ENCODE results near the gene GARRE1. TPM values are rescaled to one million over a fixed set of nuclear protein-coding genes. Genes with fewer than 3 reads are reported as not detected.

The GARRE1 gene
- total and polyA plus RNA-seq, 2 donors (not counting 3 experiments of a cell fraction or from before 2014, with no cell fraction given), result 39.2 to 46.8 TPM

- CTCF ChIA-PET, result interaction anchor here (0.7 kb wide), 2 partner anchors 8 to 9 kb away, joined by 3 read pairs; no protein-coding TSS in a partner anchor
- intact Hi-C loops (cut with micrococcal nuclease), result no loop called here
These were observed 36.9 kb downstream of the GARRE1 start for GRCh38 chr19:34291235-34291634.

GRCh38 chr19:34295103-34295502 lies 40.7 kb downstream of the GARRE1 start:
- dilution Hi-C loops (cut with MboI; ENCODE audit: extremely low pct_ligation_motif_present, low sequenced_read_pairs), result no loop called here
- no peak for FAIRE-seq

More at GRCh38 chr19:34291235-34291634, 36.9 kb downstream of the GARRE1 start:
- H3K4me1 ChIP-seq (ENCODE audit: control insufficient read depth, extremely low read depth, insufficient read depth, low read length), result no peaks in the 10 kb centered on the region
- H3K36me3 ChIP-seq (ENCODE audit: control insufficient read depth in 2 of 2, extremely low read depth in 1 of 2, insufficient read depth in 2 of 2, low read length in 2 of 2), result peaks cover 0 to 6% of the 10 kb centered on the region in 2 experiments
- H3K9me3 ChIP-seq (replicated peaks; ENCODE audit: control insufficient read depth, insufficient read depth, low read length), result no peaks in the 10 kb centered on the region
- FAIRE-seq (no peak), DNase-seq (ENCODE audit: low read depth, low spot score) (no peak)
- POLR2A ChIA-PET, result no interaction called here
- no peaks in the 10 kb centered on the region for H4K20me1 ChIP-seq (replicated peaks; ENCODE audit: control insufficient read depth, extremely low read depth, insufficient read depth, low read length)
- no peaks in the 10 kb centered on the region for H3K27me3 ChIP-seq (ENCODE audit: control insufficient read depth in 2 of 2, insufficient read depth in 2 of 2, low read length in 2 of 2)
- H2AFZ ChIP-seq (ENCODE audit: low read depth, low read length), result no peak overlapping the region
- dilution Hi-C loops (cut with MboI; ENCODE audit: extremely low pct_ligation_motif_present, low sequenced_read_pairs), result no loop called here
- no peak overlapping the region for H3K27ac ChIP-seq (ENCODE audit: insufficient read depth, low read depth, low read length)
- H3K4me2 ChIP-seq (ENCODE audit: insufficient read depth, low read length), result no peak overlapping the region
- no peak overlapping the region for H3K4me3 ChIP-seq (replicated peaks in 1 of 3; ENCODE audit: insufficient read depth in 1 of 3, low read depth in 1 of 3, low read length in 3 of 3)
- no peak overlapping the region for H3K9ac ChIP-seq (replicated peaks; ENCODE audit: extremely low read depth, insufficient read depth, low read length)
- H3K79me2 ChIP-seq (ENCODE audit: control insufficient read depth, insufficient read depth, low read length), result peaks cover 17% of the 10 kb centered on the region
- no peak for TF ChIP-seq EZH2 (IDR thresholded peaks at IDR 0.05; ENCODE audit: borderline replicate concordance, low read depth, low read length, severe bottlenecking)
- TF ChIP-seq FOS (IDR thresholded peaks at IDR 0.05; ENCODE audit: borderline replicate concordance, insufficient read depth, low read length), result no peak
- TF ChIP-seq MYC (IDR thresholded peaks at IDR 0.05; ENCODE audit: low read depth, low read length), result no peak
- TF ChIP-seq JUN (IDR thresholded peaks at IDR 0.05; ENCODE audit: borderline replicate concordance, insufficient read depth, insufficient read length, low read depth), result no peak
- TF ChIP-seq MAX (IDR thresholded peaks at IDR 0.05; ENCODE audit: insufficient read depth, insufficient read length), result no peak
- no TSS peak for BruUV-seq (replicated peaks)
- no peaks in the 10 kb centered on the region for H3K9me1 ChIP-seq (replicated peaks; ENCODE audit: control insufficient read depth, extremely low read depth, insufficient read depth, low read length)

More at GRCh38 chr19:34295103-34295502, 40.7 kb downstream of the GARRE1 start:
- no TSS peak for BruUV-seq (replicated peaks)
- Histone ChIP-seq H2AFZ (ENCODE audit: low read depth, low read length) (no peak overlapping the region), H3K9me3 (replicated peaks; ENCODE audit: control insufficient read depth, insufficient read depth, low read length) (no peaks in the 10 kb centered on the region), H3K9me1 (replicated peaks; ENCODE audit: control insufficient read depth, extremely low read depth, insufficient read depth, low read length) (no peaks in the 10 kb centered on the region), H3K79me2 (ENCODE audit: control insufficient read depth, insufficient read depth, low read length) (peaks cover 8% of the 10 kb centered on the region), H3K36me3 (ENCODE audit: control insufficient read depth in 2 of 2, extremely low read depth in 1 of 2, insufficient read depth in 2 of 2, low read length in 2 of 2) (no peaks in the 10 kb centered on the region), H3K4me1 (ENCODE audit: control insufficient read depth, extremely low read depth, insufficient read depth, low read length) (no peaks in the 10 kb centered on the region), H4K20me1 (replicated peaks; ENCODE audit: control insufficient read depth, extremely low read depth, insufficient read depth, low read length) (no peaks in the 10 kb centered on the region), H3K27ac (ENCODE audit: insufficient read depth, low read depth, low read length) (no peak overlapping the region), H3K4me2 (ENCODE audit: insufficient read depth, low read length) (no peak overlapping the region), H3K4me3 (replicated peaks in 1 of 3; ENCODE audit: insufficient read depth in 1 of 3, low read depth in 1 of 3, low read length in 3 of 3) (no peak overlapping the region), H3K27me3 (ENCODE audit: control insufficient read depth in 2 of 2, insufficient read depth in 2 of 2, low read length in 2 of 2) (no peaks in the 10 kb centered on the region), H3K9ac (replicated peaks; ENCODE audit: extremely low read depth, insufficient read depth, low read length) (no peak overlapping the region)
- ChIA-PET CTCF (interaction anchor here (1.1 kb wide), 1 partner anchor 18 kb away, joined by 3 read pairs; no protein-coding TSS in a partner anchor), POLR2A (no interaction called here)
- DNase-seq (ENCODE audit: low read depth, low spot score), result no peak
- intact Hi-C loops (cut with micrococcal nuclease), result no loop called here
- TF ChIP-seq GATA2 (IDR thresholded peaks at IDR 0.05; ENCODE audit: insufficient read depth, insufficient read length, low read depth, low read length) (no peak), CTCF (IDR thresholded peaks at IDR 0.05; ENCODE audit: extremely low read depth in 1 of 2, insufficient read depth in 1 of 2, low read depth in 1 of 2, low read length in 2 of 2) (no peak), MAX (IDR thresholded peaks at IDR 0.05; ENCODE audit: insufficient read depth, insufficient read length) (no peak), POLR2A (IDR thresholded peaks at IDR 0.05; ENCODE audit: low read depth, low read length) (no peak), MYC (IDR thresholded peaks at IDR 0.05; ENCODE audit: low read depth, low read length) (no peak), POLR2AphosphoS5 (IDR thresholded peaks at IDR 0.05; ENCODE audit: insufficient read depth, low read depth, low read length) (no peak), FOS (IDR thresholded peaks at IDR 0.05; ENCODE audit: borderline replicate concordance, insufficient read depth, low read length) (no peak), JUN (IDR thresholded peaks at IDR 0.05; ENCODE audit: borderline replicate concordance, insufficient read depth, insufficient read length, low read depth) (no peak), EZH2 (IDR thresholded peaks at IDR 0.05; ENCODE audit: borderline replicate concordance, low read depth, low read length, severe bottlenecking) (no peak)
